ENCODE results near the gene PPM1L.

The PPM1L gene

GRCh38 chr3:160831401-160831800 lies 75.4 kb downstream of the PPM1L start:
- ATAC-seq, result no peak
- TF ChIP-seq, protein P1, sequence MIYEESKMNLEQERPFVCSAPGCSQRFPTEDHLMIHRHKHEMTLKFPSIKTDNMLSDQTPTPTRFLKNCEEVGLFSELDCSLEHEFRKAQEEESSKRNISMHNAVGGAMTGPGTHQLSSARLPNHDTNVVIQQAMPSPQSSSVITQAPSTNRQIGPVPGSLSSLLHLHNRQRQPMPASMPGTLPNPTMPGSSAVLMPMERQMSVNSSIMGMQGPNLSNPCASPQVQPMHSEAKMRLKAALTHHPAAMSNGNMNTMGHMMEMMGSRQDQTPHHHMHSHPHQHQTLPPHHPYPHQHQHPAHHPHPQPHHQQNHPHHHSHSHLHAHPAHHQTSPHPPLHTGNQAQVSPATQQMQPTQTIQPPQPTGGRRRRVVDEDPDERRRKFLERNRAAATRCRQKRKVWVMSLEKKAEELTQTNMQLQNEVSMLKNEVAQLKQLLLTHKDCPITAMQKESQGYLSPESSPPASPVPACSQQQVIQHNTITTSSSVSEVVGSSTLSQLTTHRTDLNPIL (CRISPR knock-in tag; IDR thresholded peaks at IDR 0.05; ENCODE audit: low read depth), result no peak
- no peak for TF ChIP-seq PPARA (CRISPR knock-in tag; IDR thresholded peaks at IDR 0.05; ENCODE audit: borderline replicate concordance)
- TF ChIP-seq ZNF8 (CRISPR knock-in tag; IDR thresholded peaks at IDR 0.05), result no peak
- TF ChIP-seq TSHZ2 (CRISPR knock-in tag; IDR thresholded peaks at IDR 0.05), result no peak

DNA sequence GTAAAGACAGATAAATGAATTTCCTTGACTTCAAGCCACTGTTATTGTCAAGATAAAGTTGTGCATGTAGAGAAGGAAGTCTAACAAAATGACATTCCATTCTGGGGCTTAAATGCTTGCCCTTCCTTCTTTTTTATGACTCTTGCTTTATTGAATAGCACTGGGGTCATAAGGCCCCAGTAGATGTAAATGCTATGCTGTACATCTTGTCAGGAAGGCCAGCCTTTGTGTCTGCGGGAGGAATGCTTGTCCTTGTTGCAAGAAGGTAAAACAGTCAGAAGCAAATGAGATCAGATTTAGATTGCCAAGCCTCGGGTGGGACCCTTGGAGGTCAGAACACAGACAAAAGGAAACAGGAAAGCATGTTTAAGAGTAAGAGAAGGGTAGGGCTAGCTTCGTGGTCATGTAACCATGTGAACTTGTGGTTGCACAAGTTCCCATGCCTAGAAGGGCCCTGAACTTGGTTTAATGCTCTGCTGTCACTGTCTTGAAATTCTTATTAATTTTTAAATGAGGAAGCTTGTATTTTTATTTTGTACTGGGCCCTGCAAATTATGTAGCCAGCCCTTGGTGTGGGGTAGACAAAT lies 81.5 kb downstream of the PPM1L start:
- TF ChIP-seq, protein P2, sequence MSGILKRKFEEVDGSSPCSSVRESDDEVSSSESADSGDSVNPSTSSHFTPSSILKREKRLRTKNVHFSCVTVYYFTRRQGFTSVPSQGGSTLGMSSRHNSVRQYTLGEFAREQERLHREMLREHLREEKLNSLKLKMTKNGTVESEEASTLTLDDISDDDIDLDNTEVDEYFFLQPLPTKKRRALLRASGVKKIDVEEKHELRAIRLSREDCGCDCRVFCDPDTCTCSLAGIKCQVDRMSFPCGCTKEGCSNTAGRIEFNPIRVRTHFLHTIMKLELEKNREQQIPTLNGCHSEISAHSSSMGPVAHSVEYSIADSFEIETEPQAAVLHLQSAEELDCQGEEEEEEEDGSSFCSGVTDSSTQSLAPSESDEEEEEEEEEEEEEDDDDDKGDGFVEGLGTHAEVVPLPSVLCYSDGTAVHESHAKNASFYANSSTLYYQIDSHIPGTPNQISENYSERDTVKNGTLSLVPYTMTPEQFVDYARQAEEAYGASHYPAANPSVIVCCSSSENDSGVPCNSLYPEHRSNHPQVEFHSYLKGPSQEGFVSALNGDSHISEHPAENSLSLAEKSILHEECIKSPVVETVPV (CRISPR knock-in tag; IDR thresholded peaks at IDR 0.05), result no peak
- TF ChIP-seq TOX (CRISPR knock-in tag; IDR thresholded peaks at IDR 0.05; ENCODE audit: borderline replicate concordance) (no peak), ZNF8 (CRISPR knock-in tag; IDR thresholded peaks at IDR 0.05) (no peak), TCF4 (CRISPR knock-in tag; IDR thresholded peaks at IDR 0.05; ENCODE audit: borderline replicate concordance) (no peak)
- no peak for ATAC-seq

- TF ChIP-seq ZNF565 (CRISPR knock-in tag; conservative IDR thresholded peaks at IDR 0.05; ENCODE audit: low read depth) (no peak), ISL1 (CRISPR knock-in tag; IDR thresholded peaks at IDR 0.05) (no peak), ARNTL (CRISPR knock-in tag; IDR thresholded peaks at IDR 0.05; ENCODE audit: borderline replicate concordance, low read depth) (no peak), ZNF70 (CRISPR knock-in tag; IDR thresholded peaks at IDR 0.05) (no peak), PATZ1 (CRISPR knock-in tag; IDR thresholded peaks at IDR 0.05; ENCODE audit: borderline replicate concordance) (no peak), ESRRG (CRISPR knock-in tag; IDR thresholded peaks at IDR 0.05) (no peak), PPARA (CRISPR knock-in tag; IDR thresholded peaks at IDR 0.05; ENCODE audit: borderline replicate concordance) (no peak), OSR1 (CRISPR knock-in tag; IDR thresholded peaks at IDR 0.05) (no peak), POU6F1 (CRISPR knock-in tag; IDR thresholded peaks at IDR 0.05; ENCODE audit: borderline replicate concordance, low read depth) (no peak), SNAI2 (CRISPR knock-in tag; IDR thresholded peaks at IDR 0.05) (no peak), BACH2 (CRISPR knock-in tag; IDR thresholded peaks at IDR 0.05; ENCODE audit: borderline replicate concordance) (no peak)
- TF ChIP-seq, protein P1 (CRISPR knock-in tag; IDR thresholded peaks at IDR 0.05; ENCODE audit: low read depth), result no peak
- TF ChIP-seq, protein P2 (CRISPR knock-in tag; IDR thresholded peaks at IDR 0.05), result no peak
- ATAC-seq, result no peak
Observed at GRCh38 chr3:160840590-160840989, 84.6 kb downstream of the PPM1L start.

Measured in SK-N-SH treated with all-trans-retinoic acid at 6 μM for 48 hours (cell line).